GM12865 (cell line): Measurements from ENCODE around the gene GPR42.

Source experiments
- DNase-seq: peaks from one replicate; pipeline ENCODE4 v3.0.0; 2010; ENCODE audit warnings: low read depth
- H3K4me3 ChIP-seq: 2 replicates; pipeline ENCODE4 v1.5.1; 2011; ENCODE audit warnings: mild to moderate bottlenecking, low read depth, low read length, control low read depth
- TF ChIP-seq, protein P1 (sequence below): IDR thresholded peaks from 2 replicates; pipeline ENCODE4 v1.5.1; 2011; ENCODE audit warnings: low read length, control low read depth, low read depth, inconsistent platforms; ENCODE audit not compliant: insufficient read depth; ENCODE audit errors: missing control alignments

Gene GPR42

DNA sequence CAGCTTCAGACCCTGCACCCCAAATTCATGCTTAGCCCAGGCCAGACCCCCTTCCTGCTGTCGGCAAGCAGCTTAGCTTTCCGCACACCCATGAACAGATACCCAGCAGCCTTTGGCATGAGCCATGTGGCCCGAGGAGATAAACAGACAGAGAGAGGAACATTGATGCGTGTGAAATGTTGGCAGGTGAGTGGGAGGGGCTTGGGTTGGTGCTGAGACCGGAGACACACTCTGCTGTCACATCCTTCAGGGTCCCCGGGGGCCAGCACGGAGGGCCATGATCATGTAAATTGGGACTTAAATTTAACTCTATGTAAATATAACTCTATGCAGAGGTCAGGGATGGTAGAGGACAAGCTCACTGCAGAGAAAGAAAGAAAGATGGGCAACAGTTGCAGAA, 40.4 kb upstream of the GPR42 start:
- TF ChIP-seq, protein P1, sequence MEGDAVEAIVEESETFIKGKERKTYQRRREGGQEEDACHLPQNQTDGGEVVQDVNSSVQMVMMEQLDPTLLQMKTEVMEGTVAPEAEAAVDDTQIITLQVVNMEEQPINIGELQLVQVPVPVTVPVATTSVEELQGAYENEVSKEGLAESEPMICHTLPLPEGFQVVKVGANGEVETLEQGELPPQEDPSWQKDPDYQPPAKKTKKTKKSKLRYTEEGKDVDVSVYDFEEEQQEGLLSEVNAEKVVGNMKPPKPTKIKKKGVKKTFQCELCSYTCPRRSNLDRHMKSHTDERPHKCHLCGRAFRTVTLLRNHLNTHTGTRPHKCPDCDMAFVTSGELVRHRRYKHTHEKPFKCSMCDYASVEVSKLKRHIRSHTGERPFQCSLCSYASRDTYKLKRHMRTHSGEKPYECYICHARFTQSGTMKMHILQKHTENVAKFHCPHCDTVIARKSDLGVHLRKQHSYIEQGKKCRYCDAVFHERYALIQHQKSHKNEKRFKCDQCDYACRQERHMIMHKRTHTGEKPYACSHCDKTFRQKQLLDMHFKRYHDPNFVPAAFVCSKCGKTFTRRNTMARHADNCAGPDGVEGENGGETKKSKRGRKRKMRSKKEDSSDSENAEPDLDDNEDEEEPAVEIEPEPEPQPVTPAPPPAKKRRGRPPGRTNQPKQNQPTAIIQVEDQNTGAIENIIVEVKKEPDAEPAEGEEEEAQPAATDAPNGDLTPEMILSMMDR = no peak
- peak; percentile 94 for DNase-seq

DNA sequence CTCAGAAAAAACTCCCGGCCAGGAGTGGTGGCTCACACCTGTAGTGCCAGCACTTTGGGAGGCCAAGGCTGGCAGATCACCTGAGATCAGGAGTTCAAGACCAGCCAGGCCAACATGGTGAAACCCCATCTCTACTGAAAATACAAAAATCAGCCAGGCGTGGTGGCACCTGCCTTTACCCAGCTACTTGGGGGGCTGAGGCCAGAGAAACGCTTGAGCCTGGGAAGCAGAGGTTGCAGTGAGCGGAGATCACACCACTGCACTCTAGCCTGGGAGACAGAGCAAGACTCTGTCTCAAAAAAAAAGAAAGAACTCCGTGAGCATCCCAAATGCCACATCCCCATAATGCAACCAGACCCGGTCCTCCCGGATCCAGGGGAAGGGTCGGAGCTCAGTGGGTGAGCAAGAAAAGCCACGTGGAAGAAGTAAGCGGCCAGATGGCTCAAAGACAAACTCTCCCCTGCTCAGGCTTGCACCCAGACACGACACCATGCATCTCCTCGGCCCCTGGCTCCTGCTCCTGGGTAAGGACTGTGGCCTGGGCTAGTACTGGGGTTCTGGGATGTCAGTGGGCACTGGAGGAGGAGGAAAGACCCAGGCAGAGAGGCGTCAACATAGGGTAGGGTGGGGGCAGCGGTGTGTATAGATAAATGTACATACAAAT, 39.2 kb upstream of the GPR42 start:
- H3K4me3 ChIP-seq = peak overlapping the region; percentile 69
- DNase-seq = no peak
- TF ChIP-seq, protein P1 = no peak

More for the DNA sequence above, 40.4 kb upstream of the GPR42 start:
- H3K4me3 ChIP-seq = peak overlapping the region; percentile 69

DNA sequence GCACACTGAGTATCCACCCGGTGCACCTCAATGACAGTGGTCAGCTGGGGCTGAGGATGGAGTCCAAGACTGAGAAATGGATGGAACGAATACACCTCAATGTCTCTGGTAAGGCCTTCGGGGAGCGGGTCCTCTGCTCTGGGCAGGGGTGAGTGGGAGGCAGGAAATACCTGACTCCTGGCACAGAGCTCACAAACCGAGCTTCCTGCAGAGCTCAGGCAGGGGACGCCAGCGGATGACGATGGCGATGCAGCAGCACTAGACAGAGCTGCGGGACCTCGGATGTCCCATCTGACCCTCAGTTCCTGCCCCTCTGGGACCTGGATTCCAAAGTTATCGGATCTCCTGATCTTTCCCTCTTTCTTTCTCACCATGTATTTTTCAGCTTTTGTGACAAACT, 38.1 kb upstream of the GPR42 start:
- H3K4me3 ChIP-seq = peak overlapping the region; percentile 69
- TF ChIP-seq, protein P1 = no peak
- DNase-seq = peak; percentile 82

GRCh38 chr19:35334144-35334753, 36.6 kb upstream of the GPR42 start:
- peak overlapping the region; percentile 69 for H3K4me3 ChIP-seq
- TF ChIP-seq, protein P1 = no peak
- DNase-seq = peak; percentile 58

GRCh38 chr19:35336166-35336955, 34.5 kb upstream of the GPR42 start:
- TF ChIP-seq, protein P1 = no peak
- no peak for DNase-seq
- peak overlapping the region; percentile 54 for H3K4me3 ChIP-seq

GRCh38 chr19:35337097-35337983, 33.5 kb upstream of the GPR42 start:
- H3K4me3 ChIP-seq = no peak overlapping the region
- no peak for DNase-seq
- TF ChIP-seq, protein P1 = no peak
